HepG2 (cell line): ENCODE data around the gene TIMM13. TPM values are rescaled to one million over a fixed set of nuclear protein-coding genes. Genes with fewer than 3 reads are reported as not detected.

ENCODE experiments used
- CEBPB ChIP-seq: IDR thresholded peaks from 2 replicates; pipeline ENCODE4 v1.6.1; 2011; ENCODE audit warnings: low read depth, low read length, improper control_type of control experiment, borderline replicate concordance
- DMAP1 ChIP-seq: IDR thresholded peaks from 2 replicates; pipeline ENCODE4 v1.6.1; 2016
- HNRNPLL ChIP-seq: fragments of 200-400 bp; formaldehyde crosslinking; IDR thresholded peaks from 2 replicates; pipeline ENCODE4 v1.6.1; 2017; ENCODE audit warnings: mild to moderate bottlenecking, low read depth, low read length; ENCODE audit not compliant: poor library complexity, severe bottlenecking
- PREB ChIP-seq: sonication (generic); formaldehyde crosslinking; IDR thresholded peaks from 2 replicates; pipeline ENCODE4 v1.4.0; 2020; ENCODE audit warnings: missing genetic modification reagents
- SNAI1 ChIP-seq: sonication (generic); formaldehyde crosslinking; IDR thresholded peaks from 2 replicates; pipeline ENCODE4 v1.5.0; 2020; ENCODE audit warnings: mild to moderate bottlenecking, missing genetic modification reagents, borderline replicate concordance
- SOX13 ChIP-seq, 3 experiments: fragments of 450-650 bp in 1 of 3; sonication (generic) in 1 of 3; formaldehyde crosslinking in 1 of 3; IDR thresholded peaks in 2 of 3; conservative IDR thresholded peaks in 1 of 3; 2 replicates each; pipeline versions ENCODE4 v1.5.0 to v1.6.1; 2016 to 2020; ENCODE audit warnings: antibody characterized with exemption in 1 of 3, mild to moderate bottlenecking in 1 of 3, missing compliant biosample characterization in 1 of 3, missing genetic modification reagents in 1 of 3, moderate library complexity in 1 of 3
- SRF ChIP-seq: IDR thresholded peaks from 2 replicates; pipeline ENCODE4 v1.6.1; 2011; ENCODE audit warnings: mild to moderate bottlenecking, low read depth, low read length, moderate library complexity
- TEF ChIP-seq: sonication (generic); formaldehyde crosslinking; IDR thresholded peaks from 2 replicates; pipeline ENCODE4 v1.5.0; 2020; ENCODE audit warnings: missing genetic modification reagents
- U2AF1 ChIP-seq: fragments of 200-400 bp; formaldehyde crosslinking; optimal IDR thresholded peaks from 2 replicates; pipeline ENCODE3; 2017; ENCODE audit warnings: mild to moderate bottlenecking, low read depth, low read length
- WIZ ChIP-seq: sonication (generic); formaldehyde crosslinking; IDR thresholded peaks from 2 replicates; pipeline ENCODE4 v1.5.1; 2020; ENCODE audit warnings: mild to moderate bottlenecking, missing genetic modification reagents
- ZFP62 ChIP-seq: sonication (generic); formaldehyde crosslinking; IDR thresholded peaks from 2 replicates; pipeline ENCODE4 v1.4.0; 2020; ENCODE audit warnings: missing genetic modification reagents
- ZNF160 ChIP-seq: sonication (generic); formaldehyde crosslinking; IDR thresholded peaks from 2 replicates; pipeline ENCODE4 v1.8.0; 2022; ENCODE audit warnings: mild to moderate bottlenecking, inconsistent platforms, missing genetic modification reagents
- ZNF256 ChIP-seq: sonication (generic); formaldehyde crosslinking; conservative IDR thresholded peaks from 2 replicates; pipeline ENCODE4 v1.4.0; 2020; ENCODE audit warnings: missing genetic modification reagents
- ZNF484 ChIP-seq: sonication (generic); formaldehyde crosslinking; IDR thresholded peaks from 2 replicates; pipeline ENCODE4 v1.5.1; 2020; ENCODE audit warnings: mild to moderate bottlenecking, low read depth, missing genetic modification reagents, borderline replicate concordance
- ZNF564 ChIP-seq: sonication (generic); formaldehyde crosslinking; IDR thresholded peaks from 2 replicates; pipeline ENCODE4 v1.8.1; 2023; ENCODE audit warnings: mild to moderate bottlenecking, missing genetic modification reagents
- ZNF737 ChIP-seq: sonication (generic); formaldehyde crosslinking; IDR thresholded peaks from 2 replicates; pipeline ENCODE4 v1.5.0; 2020; ENCODE audit warnings: missing genetic modification reagents, mild to moderate bottlenecking, borderline replicate concordance
- ZNF761 ChIP-seq: sonication (generic); formaldehyde crosslinking; conservative IDR thresholded peaks from 2 replicates; pipeline ENCODE4 v1.4.0; 2020; ENCODE audit warnings: mild to moderate bottlenecking, missing genetic modification reagents
- polyA plus RNA-seq, 8 experiments: library from polyadenylated mRNA; depleted of rRNA in 3 of 8; stranded (reverse) in 7 of 8; unstranded in 1 of 8; fragments of >200 nt; fragmentation: Illumina TruSeq in 4 of 8; extraction: Trizol in 4 of 8; gene quantifications; 2 replicates each; pipeline versions ENCODE4 v1.2.1 to v1.2.3, GENCODE V29; 2011 to 2016; ENCODE audit warnings: low read depth in 4 of 8, missing spikeins in 1 of 8, mixed read lengths in 1 of 8; ENCODE audit not compliant: insufficient read depth in 1 of 8
- total RNA-seq, 5 experiments: library from RNA; depleted of rRNA; stranded (reverse); fragments of >200 nt; fragmentation: Illumina TruSeq; extraction: Trizol; gene quantifications; 2 replicates each; pipeline ENCODE4 v1.2.3, GENCODE V29; 2016; ENCODE audit warnings: low read depth in 1 of 5
- TF ChIP-seq, protein P1 (sequence below): sonication (generic); formaldehyde crosslinking; IDR thresholded peaks from 2 replicates; pipeline ENCODE4 v1.4.0; 2020; ENCODE audit warnings: missing genetic modification reagents
- TF ChIP-seq, protein P2 (sequence below): sonication (generic); formaldehyde crosslinking; IDR thresholded peaks from 2 replicates; pipeline ENCODE4 v1.5.0; 2020; ENCODE audit warnings: missing genetic modification reagents, mild to moderate bottlenecking, borderline replicate concordance
- TF ChIP-seq, protein P3 (sequence below), 2 experiments: sonication (generic) in 1 of 2; formaldehyde crosslinking in 1 of 2; IDR thresholded peaks; 2 replicates each; pipeline versions ENCODE4 v1.5.1 to v1.6.1; 2011 to 2020; ENCODE audit warnings: borderline replicate concordance in 1 of 2, low read depth in 1 of 2, low read length in 1 of 2, mild to moderate bottlenecking in 1 of 2, missing genetic modification reagents in 1 of 2, moderate library complexity in 1 of 2
- TF ChIP-seq, protein P4 (sequence below): sonication (generic); formaldehyde crosslinking; IDR thresholded peaks from 2 replicates; pipeline ENCODE4 v1.5.0; 2020; ENCODE audit warnings: mild to moderate bottlenecking, low read depth, missing genetic modification reagents, borderline replicate concordance

The TIMM13 gene
- total and polyA plus RNA-seq, 2 of the 13 experiments (the other 11 are each of a cell fraction or from before 2014, with no cell fraction given) = 48.4 to 108 TPM

DNA sequence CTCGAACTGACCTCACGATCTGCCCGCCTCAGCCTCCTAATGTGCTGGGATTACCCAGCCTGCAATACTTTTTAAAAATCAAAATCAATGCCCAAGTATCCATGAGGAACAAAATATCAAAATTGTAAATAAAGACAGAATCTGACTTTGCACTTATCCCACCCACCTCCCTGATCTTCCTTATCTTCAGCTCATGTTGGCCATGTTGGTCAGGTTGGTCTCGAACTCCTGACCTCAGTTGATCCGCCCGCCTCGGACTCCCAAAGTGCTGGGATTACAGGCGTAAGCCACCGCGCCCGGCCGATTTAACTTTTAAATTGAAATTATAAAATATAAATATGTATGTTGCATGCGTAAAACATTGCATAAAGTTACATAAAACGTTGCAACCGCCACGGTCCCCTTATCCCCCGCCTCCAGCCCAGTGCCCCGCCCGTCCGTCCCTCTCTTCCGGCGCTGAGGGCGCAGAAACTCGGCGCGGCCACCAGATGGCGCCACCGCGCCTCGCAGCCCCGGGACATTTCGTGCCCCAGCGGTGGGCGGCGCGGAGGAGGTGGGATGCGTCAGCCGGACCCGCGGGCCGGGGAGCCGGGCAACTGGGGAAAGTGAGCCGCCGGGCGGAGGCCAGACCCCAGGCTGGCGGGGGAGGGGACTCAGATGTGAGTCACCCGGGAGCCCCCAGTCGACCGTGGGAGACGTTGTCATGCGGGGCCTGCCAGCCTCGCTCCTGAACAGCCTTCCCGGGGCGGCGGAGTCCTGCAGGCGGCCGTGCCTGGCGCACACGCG, 47.0 kb upstream of the TIMM13 start (continued):
- TF ChIP-seq ZNF761 (CRISPR knock-in tag) (0 out of 2 replicates have a peak, but pooled peaks have one; percentile 65), SOX13 (IDR thresholded peaks at IDR 0.05) (no peak), SOX13 (CRISPR knock-in tag; conservative IDR thresholded peaks at IDR 0.05 in 1 of 2, IDR thresholded peaks at IDR 0.05 in 1 of 2) (peak in 1 of 2 experiments; percentile 54; a peak in 2 of 4 replicates), ZNF737 (CRISPR knock-in tag) (no peak), WIZ (CRISPR knock-in tag) (no peak), ZNF160 (CRISPR knock-in tag) (no peak), DMAP1 (CRISPR knock-in tag) (0 out of 2 replicates have a peak, but pooled peaks have one; percentile 14), U2AF1 (no peak), CEBPB (peak; percentile 21; the same call in 1 of the 2 replicates), PREB (no peak), HNRNPLL (peak; percentile 68), SRF (no peak), TEF (CRISPR knock-in tag) (no peak), ZNF256 (CRISPR knock-in tag) (no peak), SNAI1 (no peak), ZNF484 (no peak), ZNF564 (no peak), ZFP62 (no peak)
- TF ChIP-seq, protein P1, sequence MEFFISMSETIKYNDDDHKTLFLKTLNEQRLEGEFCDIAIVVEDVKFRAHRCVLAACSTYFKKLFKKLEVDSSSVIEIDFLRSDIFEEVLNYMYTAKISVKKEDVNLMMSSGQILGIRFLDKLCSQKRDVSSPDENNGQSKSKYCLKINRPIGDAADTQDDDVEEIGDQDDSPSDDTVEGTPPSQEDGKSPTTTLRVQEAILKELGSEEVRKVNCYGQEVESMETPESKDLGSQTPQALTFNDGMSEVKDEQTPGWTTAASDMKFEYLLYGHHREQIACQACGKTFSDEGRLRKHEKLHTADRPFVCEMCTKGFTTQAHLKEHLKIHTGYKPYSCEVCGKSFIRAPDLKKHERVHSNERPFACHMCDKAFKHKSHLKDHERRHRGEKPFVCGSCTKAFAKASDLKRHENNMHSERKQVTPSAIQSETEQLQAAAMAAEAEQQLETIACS (CRISPR knock-in tag) = no peak
- TF ChIP-seq, protein P2, sequence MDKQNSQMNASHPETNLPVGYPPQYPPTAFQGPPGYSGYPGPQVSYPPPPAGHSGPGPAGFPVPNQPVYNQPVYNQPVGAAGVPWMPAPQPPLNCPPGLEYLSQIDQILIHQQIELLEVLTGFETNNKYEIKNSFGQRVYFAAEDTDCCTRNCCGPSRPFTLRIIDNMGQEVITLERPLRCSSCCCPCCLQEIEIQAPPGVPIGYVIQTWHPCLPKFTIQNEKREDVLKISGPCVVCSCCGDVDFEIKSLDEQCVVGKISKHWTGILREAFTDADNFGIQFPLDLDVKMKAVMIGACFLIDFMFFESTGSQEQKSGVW (CRISPR knock-in tag) = no peak
- TF ChIP-seq, protein P3, sequence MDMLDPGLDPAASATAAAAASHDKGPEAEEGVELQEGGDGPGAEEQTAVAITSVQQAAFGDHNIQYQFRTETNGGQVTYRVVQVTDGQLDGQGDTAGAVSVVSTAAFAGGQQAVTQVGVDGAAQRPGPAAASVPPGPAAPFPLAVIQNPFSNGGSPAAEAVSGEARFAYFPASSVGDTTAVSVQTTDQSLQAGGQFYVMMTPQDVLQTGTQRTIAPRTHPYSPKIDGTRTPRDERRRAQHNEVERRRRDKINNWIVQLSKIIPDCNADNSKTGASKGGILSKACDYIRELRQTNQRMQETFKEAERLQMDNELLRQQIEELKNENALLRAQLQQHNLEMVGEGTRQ (IDR thresholded peaks at IDR 0.05; ENCODE audit: low read depth, low read length) = no peak
- TF ChIP-seq, protein P3 (CRISPR knock-in tag; IDR thresholded peaks at IDR 0.05; ENCODE audit: borderline replicate concordance) = no peak
- TF ChIP-seq, protein P4, sequence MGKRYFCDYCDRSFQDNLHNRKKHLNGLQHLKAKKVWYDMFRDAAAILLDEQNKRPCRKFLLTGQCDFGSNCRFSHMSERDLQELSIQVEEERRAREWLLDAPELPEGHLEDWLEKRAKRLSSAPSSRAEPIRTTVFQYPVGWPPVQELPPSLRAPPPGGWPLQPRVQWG = no peak
